ENCODE results near the gene VDAC2.

Gene VDAC2

GRCh38 chr10:75266945-75267344, 56.3 kb downstream of the VDAC2 start:
- no peak for DNase-seq
- H3K4ac ChIP-seq (ENCODE audit: low read depth, low read length): no peak overlapping the region
- no peaks in the 10 kb centered on the region for H3K27me3 ChIP-seq (ENCODE audit: insufficient read depth, low read length)
- no peaks in the 10 kb centered on the region for H3K36me3 ChIP-seq (ENCODE audit: control insufficient read depth in 1 of 2, insufficient read depth in 2 of 2, low read length in 2 of 2)
- H3K4me1 ChIP-seq (ENCODE audit: control insufficient read depth in 1 of 2, insufficient read depth in 2 of 2, low read length in 2 of 2): peaks cover 3 to 5% of the 10 kb centered on the region in 2 experiments
- H3K9me3 ChIP-seq (ENCODE audit: insufficient read depth, low read depth, low read length): no peaks in the 10 kb centered on the region
- H4K8ac ChIP-seq (ENCODE audit: low read depth, low read length): no peak overlapping the region
- WGBS (ENCODE audit: extremely low coverage, insufficient coverage, insufficient read length): no CpG with 5 or more reads among the region's 5 CpGs
- no peaks in the 10 kb centered on the region for H3K79me2 ChIP-seq (ENCODE audit: control insufficient read depth, insufficient read depth, low read length, poor library complexity)
- H4K12ac ChIP-seq (ENCODE audit: low read depth, low read length): no peak overlapping the region
- no peak overlapping the region for H4K91ac ChIP-seq (ENCODE audit: low read depth, low read length)
- no peak overlapping the region for H3K23ac ChIP-seq (ENCODE audit: low read length)
- H3K4me3 ChIP-seq (ENCODE audit: low read depth, low read length): no peak overlapping the region
- H2BK5ac ChIP-seq (ENCODE audit: low read depth, low read length, poor library complexity): no peak overlapping the region
- no peak overlapping the region for H2BK120ac ChIP-seq (ENCODE audit: insufficient read depth, low read length, poor library complexity)
- no peak overlapping the region for H3K27ac ChIP-seq (ENCODE audit: low read depth, low read length)
- no peak overlapping the region for H2BK12ac ChIP-seq (ENCODE audit: low read length)
- H3K79me1 ChIP-seq (ENCODE audit: low read length): no peaks in the 10 kb centered on the region
- H3K18ac ChIP-seq (ENCODE audit: low read length): no peak overlapping the region
- no peak overlapping the region for H3K14ac ChIP-seq (ENCODE audit: low read length)
- no peak overlapping the region for H3K9ac ChIP-seq (ENCODE audit: low read length)
- no peak overlapping the region for H2AK5ac ChIP-seq (ENCODE audit: low read length)
- no peak overlapping the region for H2AFZ ChIP-seq (ENCODE audit: insufficient read depth, low read length, poor library complexity)
- H3K4me2 ChIP-seq (ENCODE audit: low read length): no peak overlapping the region

- H3K4me3 ChIP-seq (ENCODE audit: low read depth, low read length): no peak overlapping the region
- no peak overlapping the region for H4K8ac ChIP-seq (ENCODE audit: low read depth, low read length)
- no CpG with 5 or more reads among the region's 5 CpGs for WGBS (ENCODE audit: extremely low coverage, insufficient coverage, insufficient read length)
Measured at GRCh38 chr10:75269605-75270004, 59.0 kb downstream of the VDAC2 start.

GRCh38 chr10:75272094-75272493, 61.5 kb downstream of the VDAC2 start:
- Histone ChIP-seq H3K27ac (ENCODE audit: low read depth, low read length) (no peak overlapping the region), H3K36me3 (ENCODE audit: control insufficient read depth in 1 of 2, insufficient read depth in 2 of 2, low read length in 2 of 2) (no peaks in the 10 kb centered on the region), H3K27me3 (ENCODE audit: insufficient read depth, low read length) (no peaks in the 10 kb centered on the region), H3K14ac (ENCODE audit: low read length) (no peak overlapping the region), H3K9ac (ENCODE audit: low read length) (no peak overlapping the region), H3K79me2 (ENCODE audit: control insufficient read depth, insufficient read depth, low read length, poor library complexity) (no peaks in the 10 kb centered on the region), H4K12ac (ENCODE audit: low read depth, low read length) (no peak overlapping the region), H2BK5ac (ENCODE audit: low read depth, low read length, poor library complexity) (no peak overlapping the region), H3K4ac (ENCODE audit: low read depth, low read length) (no peak overlapping the region), H3K79me1 (ENCODE audit: low read length) (no peaks in the 10 kb centered on the region), H3K18ac (ENCODE audit: low read length) (no peak overlapping the region), H4K91ac (ENCODE audit: low read depth, low read length) (no peak overlapping the region), H3K23ac (ENCODE audit: low read length) (no peak overlapping the region), H2AFZ (ENCODE audit: insufficient read depth, low read length, poor library complexity) (no peak overlapping the region), H3K4me3 (ENCODE audit: low read depth, low read length) (no peak overlapping the region), H3K9me3 (ENCODE audit: insufficient read depth, low read depth, low read length) (peaks cover 2% of the 10 kb centered on the region), H3K4me1 (ENCODE audit: control insufficient read depth in 1 of 2, insufficient read depth in 2 of 2, low read length in 2 of 2) (peaks cover 0 to 5% of the 10 kb centered on the region in 2 experiments), H4K8ac (ENCODE audit: low read depth, low read length) (no peak overlapping the region), H2AK5ac (ENCODE audit: low read length) (no peak overlapping the region), H3K4me2 (ENCODE audit: low read length) (no peak overlapping the region), H2BK120ac (ENCODE audit: insufficient read depth, low read length, poor library complexity) (no peak overlapping the region), H2BK12ac (ENCODE audit: low read length) (no peak overlapping the region)
- no peak for DNase-seq
- WGBS (ENCODE audit: extremely low coverage, insufficient coverage, insufficient read length): no CpG with 5 or more reads among the region's 5 CpGs

More at GRCh38 chr10:75269605-75270004, 59.0 kb downstream of the VDAC2 start:
- Histone ChIP-seq H3K36me3 (ENCODE audit: control insufficient read depth in 1 of 2, insufficient read depth in 2 of 2, low read length in 2 of 2) (no peaks in the 10 kb centered on the region), H3K79me1 (ENCODE audit: low read length) (no peaks in the 10 kb centered on the region), H3K14ac (ENCODE audit: low read length) (no peak overlapping the region), H3K18ac (ENCODE audit: low read length) (no peak overlapping the region), H3K9ac (ENCODE audit: low read length) (no peak overlapping the region), H3K27me3 (ENCODE audit: insufficient read depth, low read length) (no peaks in the 10 kb centered on the region), H3K9me3 (ENCODE audit: insufficient read depth, low read depth, low read length) (peaks cover 2% of the 10 kb centered on the region), H3K4ac (ENCODE audit: low read depth, low read length) (no peak overlapping the region), H3K4me2 (ENCODE audit: low read length) (no peak overlapping the region), H2AFZ (ENCODE audit: insufficient read depth, low read length, poor library complexity) (no peak overlapping the region), H3K23ac (ENCODE audit: low read length) (no peak overlapping the region), H2AK5ac (ENCODE audit: low read length) (no peak overlapping the region), H3K4me1 (ENCODE audit: control insufficient read depth in 1 of 2, insufficient read depth in 2 of 2, low read length in 2 of 2) (peaks cover 0 to 5% of the 10 kb centered on the region in 2 experiments), H4K12ac (ENCODE audit: low read depth, low read length) (no peak overlapping the region), H2BK5ac (ENCODE audit: low read depth, low read length, poor library complexity) (no peak overlapping the region), H3K27ac (ENCODE audit: low read depth, low read length) (no peak overlapping the region), H2BK12ac (ENCODE audit: low read length) (no peak overlapping the region), H4K91ac (ENCODE audit: low read depth, low read length) (no peak overlapping the region), H3K79me2 (ENCODE audit: control insufficient read depth, insufficient read depth, low read length, poor library complexity) (no peaks in the 10 kb centered on the region), H2BK120ac (ENCODE audit: insufficient read depth, low read length, poor library complexity) (no peak overlapping the region)
- DNase-seq: no peak

GRCh38 chr10:75272896-75273295, 62.3 kb downstream of the VDAC2 start:
- Histone ChIP-seq H2AK5ac (ENCODE audit: low read length) (no peak overlapping the region), H4K91ac (ENCODE audit: low read depth, low read length) (no peak overlapping the region), H3K18ac (ENCODE audit: low read length) (no peak overlapping the region), H4K8ac (ENCODE audit: low read depth, low read length) (no peak overlapping the region), H3K36me3 (ENCODE audit: control insufficient read depth in 1 of 2, insufficient read depth in 2 of 2, low read length in 2 of 2) (no peaks in the 10 kb centered on the region), H4K12ac (ENCODE audit: low read depth, low read length) (no peak overlapping the region), H3K79me2 (ENCODE audit: control insufficient read depth, insufficient read depth, low read length, poor library complexity) (no peaks in the 10 kb centered on the region), H3K9me3 (ENCODE audit: insufficient read depth, low read depth, low read length) (peaks cover 2% of the 10 kb centered on the region), H3K79me1 (ENCODE audit: low read length) (no peaks in the 10 kb centered on the region), H2BK12ac (ENCODE audit: low read length) (no peak overlapping the region), H3K14ac (ENCODE audit: low read length) (no peak overlapping the region), H3K27ac (ENCODE audit: low read depth, low read length) (no peak overlapping the region), H3K4me3 (ENCODE audit: low read depth, low read length) (no peak overlapping the region), H2BK120ac (ENCODE audit: insufficient read depth, low read length, poor library complexity) (no peak overlapping the region), H2AFZ (ENCODE audit: insufficient read depth, low read length, poor library complexity) (no peak overlapping the region), H3K4me1 (ENCODE audit: control insufficient read depth in 1 of 2, insufficient read depth in 2 of 2, low read length in 2 of 2) (peaks cover 0 to 5% of the 10 kb centered on the region in 2 experiments), H3K9ac (ENCODE audit: low read length) (no peak overlapping the region), H3K4me2 (ENCODE audit: low read length) (no peak overlapping the region), H3K27me3 (ENCODE audit: insufficient read depth, low read length) (no peaks in the 10 kb centered on the region), H3K4ac (ENCODE audit: low read depth, low read length) (no peak overlapping the region), H3K23ac (ENCODE audit: low read length) (no peak overlapping the region), H2BK5ac (ENCODE audit: low read depth, low read length, poor library complexity) (no peak overlapping the region)
- no CpG with 5 or more reads among the region's 7 CpGs for WGBS (ENCODE audit: extremely low coverage, insufficient coverage, insufficient read length)
- no peak for DNase-seq
